Thyroid gland (tissue), 4 donors: ENCODE results near the gene SYNPO2. TPM values are rescaled to one million over a fixed set of nuclear protein-coding genes. Genes with fewer than 3 reads are reported as not detected.

Source experiments
- DNase-seq, 2 donors: peaks; one replicate each; pipeline ENCODE4 v3.0.0-alpha.2; 2019
- H3K27ac ChIP-seq, 3 donors: fragments of 200-600 bp; sonication (generic); 1 replicate in 2 of 3; 2 replicates in 1 of 3; pipeline ENCODE4 v1.5.1; 2016 to 2019; ENCODE audit warnings: mild to moderate bottlenecking in 1 of 3, moderate library complexity in 1 of 3
- H3K27me3 ChIP-seq: fragments of 200-600 bp; sonication (generic); one replicate; pipeline ENCODE4 v1.5.1; 2019
- H3K36me3 ChIP-seq, 2 donors: fragments of 200-600 bp; sonication (generic); one replicate each; pipeline ENCODE4 v1.5.1; 2016 to 2019
- H3K4me1 ChIP-seq, 2 donors: fragments of 200-600 bp; sonication (generic); one replicate each; pipeline ENCODE4 v1.5.1; 2017 to 2019
- H3K4me3 ChIP-seq, 3 donors: fragments of 200-600 bp; sonication (generic); replicated peaks in 1 of 3; 1 replicate in 2 of 3; 2 replicates in 1 of 3; pipeline ENCODE4 v1.5.1; 2016; ENCODE audit warnings: mild to moderate bottlenecking in 1 of 3
- H3K9me3 ChIP-seq: fragments of 200-600 bp; sonication (generic); one replicate; pipeline ENCODE4 v1.5.1; 2017
- POLR2A ChIP-seq, 2 donors: fragments of 450-650 bp; IDR thresholded peaks; one replicate each; pipeline ENCODE4 v1.6.1; 2017; ENCODE audit warnings: antibody characterized with exemption in 2 of 2, mild to moderate bottlenecking in 2 of 2, moderate library complexity in 1 of 2
- WGBS, 2 donors: methylation state at CpG; one replicate each; pipeline ENCODE4 v1.1.5; 2017; 5-methylcytosine and 5-hydroxymethylcytosine counted together
- intact Hi-C: fragments of 100-400 bp; cut with DNase I; formaldehyde crosslinking; loops from one replicate; pipeline ENCODE4 v1.15.1; 2023
- total RNA-seq, 4 donors: library from RNA; depleted of rRNA; stranded (reverse); fragments of >200 nt; gene quantifications; one replicate each; pipeline ENCODE4 v1.2.3, GENCODE V29; 2016
- TF ChIP-seq, protein P1 (sequence below), 6 experiments: fragments of 200-600 bp in 3 of 6; fragments of 450-650 bp in 3 of 6; sonication (generic) in 3 of 6; IDR thresholded peaks; one replicate each; pipeline ENCODE4 v1.5.1; 2016 to 2019; ENCODE audit warnings: antibody characterized with exemption in 6 of 6, mild to moderate bottlenecking in 2 of 6, inconsistent platforms in 1 of 6, moderate library complexity in 1 of 6

The SYNPO2 gene
- total RNA-seq, 4 donors from 2014 or later = 11.4 to 37.8 (median 23.8) TPM

- intact Hi-C loops = no loop called here
- no peak for DNase-seq
- TF ChIP-seq, protein P1, sequence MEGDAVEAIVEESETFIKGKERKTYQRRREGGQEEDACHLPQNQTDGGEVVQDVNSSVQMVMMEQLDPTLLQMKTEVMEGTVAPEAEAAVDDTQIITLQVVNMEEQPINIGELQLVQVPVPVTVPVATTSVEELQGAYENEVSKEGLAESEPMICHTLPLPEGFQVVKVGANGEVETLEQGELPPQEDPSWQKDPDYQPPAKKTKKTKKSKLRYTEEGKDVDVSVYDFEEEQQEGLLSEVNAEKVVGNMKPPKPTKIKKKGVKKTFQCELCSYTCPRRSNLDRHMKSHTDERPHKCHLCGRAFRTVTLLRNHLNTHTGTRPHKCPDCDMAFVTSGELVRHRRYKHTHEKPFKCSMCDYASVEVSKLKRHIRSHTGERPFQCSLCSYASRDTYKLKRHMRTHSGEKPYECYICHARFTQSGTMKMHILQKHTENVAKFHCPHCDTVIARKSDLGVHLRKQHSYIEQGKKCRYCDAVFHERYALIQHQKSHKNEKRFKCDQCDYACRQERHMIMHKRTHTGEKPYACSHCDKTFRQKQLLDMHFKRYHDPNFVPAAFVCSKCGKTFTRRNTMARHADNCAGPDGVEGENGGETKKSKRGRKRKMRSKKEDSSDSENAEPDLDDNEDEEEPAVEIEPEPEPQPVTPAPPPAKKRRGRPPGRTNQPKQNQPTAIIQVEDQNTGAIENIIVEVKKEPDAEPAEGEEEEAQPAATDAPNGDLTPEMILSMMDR (IDR thresholded peaks at IDR 0.05) = no peak
- Histone ChIP-seq H3K4me1 (peaks cover 0 to 8% of the 10 kb centered on the region in 2 donors), H3K27me3 (no peaks in the 10 kb centered on the region), H3K36me3 (no peaks in the 10 kb centered on the region), H3K9me3 (no peaks in the 10 kb centered on the region), H3K27ac (peak overlapping the region in 1 of 3 donors; percentile 4), H3K4me3 (no peak overlapping the region)
- 93 to 97% methylated on average over 1 of the region's 1 CpG for WGBS, 2 donors
Observed at GRCh38 chr4:119039160-119039559, 150.5 kb downstream of the SYNPO2 start.

GRCh38 chr4:119039779-119040178 is 151.1 kb downstream of the SYNPO2 start:
- DNase-seq = no peak
- Histone ChIP-seq H3K27me3 (no peaks in the 10 kb centered on the region), H3K4me3 (no peak overlapping the region), H3K27ac (no peak overlapping the region), H3K9me3 (no peaks in the 10 kb centered on the region), H3K4me1 (peaks cover 0 to 8% of the 10 kb centered on the region in 2 donors), H3K36me3 (no peaks in the 10 kb centered on the region)
- intact Hi-C loops = loop anchor here (5.0 kb wide), 1 partner anchor 248 kb away; no protein-coding TSS in a partner anchor
- TF ChIP-seq POLR2A (IDR thresholded peaks at IDR 0.05) = no peak
- TF ChIP-seq, protein P1 (IDR thresholded peaks at IDR 0.05) = no peak
- 74 to 83% methylated on average over 4 of the region's 4 CpGs for WGBS, 2 donors

- 81 to 84% methylated on average over 3 of the region's 3 CpGs for WGBS, 2 donors
- H3K4me1 ChIP-seq = peaks cover 0 to 8% of the 10 kb centered on the region in 2 donors
- DNase-seq = no peak
- H3K4me3 ChIP-seq = no peak overlapping the region
- no peaks in the 10 kb centered on the region for H3K36me3 ChIP-seq
- H3K9me3 ChIP-seq = no peaks in the 10 kb centered on the region
- TF ChIP-seq, protein P1 (IDR thresholded peaks at IDR 0.05) = no peak
- no peak for TF ChIP-seq POLR2A (IDR thresholded peaks at IDR 0.05)
- H3K27ac ChIP-seq = peak overlapping the region in 2 of 3 donors; percentile 56 to 63
- no peaks in the 10 kb centered on the region for H3K27me3 ChIP-seq
- intact Hi-C loops = loop anchor here (5.0 kb wide), 1 partner anchor 247 kb away; no protein-coding TSS in a partner anchor
Observed at GRCh38 chr4:119040261-119040660, 151.6 kb downstream of the SYNPO2 start.

- intact Hi-C loops = loop anchor here (5.0 kb wide), 1 partner anchor 247 kb away; no protein-coding TSS in a partner anchor
- Histone ChIP-seq H3K27me3 (no peaks in the 10 kb centered on the region), H3K36me3 (no peaks in the 10 kb centered on the region), H3K4me1 (peaks cover 0 to 8% of the 10 kb centered on the region in 2 donors), H3K27ac (peak overlapping the region in 2 of 3 donors; percentile 56 to 63), H3K4me3 (no peak overlapping the region), H3K9me3 (no peaks in the 10 kb centered on the region)
- 70 to 75% methylated on average over 2 of the region's 2 CpGs for WGBS, 2 donors
- no peak for DNase-seq
- TF ChIP-seq POLR2A (IDR thresholded peaks at IDR 0.05) = no peak
- TF ChIP-seq, protein P1 (IDR thresholded peaks at IDR 0.05) = no peak
Observed at GRCh38 chr4:119040694-119041185, 152.1 kb downstream of the SYNPO2 start.

GRCh38 chr4:119041396-119041795 is 152.7 kb downstream of the SYNPO2 start:
- no peak overlapping the region for H3K4me3 ChIP-seq
- 84 to 90% methylated on average over 2 of the region's 2 CpGs for WGBS, 2 donors

More at GRCh38 chr4:119041396-119041795, 152.7 kb downstream of the SYNPO2 start:
- no peak for DNase-seq
- no peak for TF ChIP-seq POLR2A (IDR thresholded peaks at IDR 0.05)
- TF ChIP-seq, protein P1 (IDR thresholded peaks at IDR 0.05) = no peak
- Histone ChIP-seq H3K9me3 (no peaks in the 10 kb centered on the region), H3K27me3 (no peaks in the 10 kb centered on the region), H3K27ac (peak overlapping the region in 2 of 3 donors; percentile 2 to 63), H3K4me1 (peaks cover 0 to 10% of the 10 kb centered on the region in 2 donors), H3K36me3 (no peaks in the 10 kb centered on the region)
- intact Hi-C loops = loop anchor here (5.0 kb wide), 1 partner anchor 246 kb away; no protein-coding TSS in a partner anchor
